HepG2 (cell line): ENCODE data around the gene FGF2. TPM values are rescaled to one million over a fixed set of nuclear protein-coding genes. Genes with fewer than 3 reads are reported as not detected.

ENCODE experiments used
- ETV5 ChIP-seq: IDR thresholded peaks from 2 replicates; pipeline ENCODE4 v1.6.1; 2018; ENCODE audit warnings: missing biosample characterization, missing genetic modification reagents, inconsistent platforms, borderline replicate concordance
- GATAD1 ChIP-seq: IDR thresholded peaks from 2 replicates; pipeline ENCODE4 v1.6.1; 2016; ENCODE audit warnings: missing genetic modification reagents, missing compliant biosample characterization
- HDAC2 ChIP-seq: sonication (generic); formaldehyde crosslinking; IDR thresholded peaks from 2 replicates; pipeline ENCODE4 v1.4.0; 2020; ENCODE audit warnings: missing genetic modification reagents
- HOXD1 ChIP-seq: sonication (generic); formaldehyde crosslinking; IDR thresholded peaks from 2 replicates; pipeline ENCODE4 v1.5.0; 2020; ENCODE audit warnings: missing genetic modification reagents
- KAT8 ChIP-seq: IDR thresholded peaks from 2 replicates; pipeline ENCODE4 v1.6.1; 2016; ENCODE audit warnings: missing genetic modification reagents, missing compliant biosample characterization
- MIER2 ChIP-seq: IDR thresholded peaks from 2 replicates; pipeline ENCODE4 v1.6.1; 2016; ENCODE audit warnings: missing biosample characterization, missing genetic modification reagents
- NR2F6 ChIP-seq, 2 experiments: IDR thresholded peaks; 2 replicates each; pipeline ENCODE4 v1.6.1; 2016; ENCODE audit warnings: antibody characterized with exemption in 1 of 2, mild to moderate bottlenecking in 1 of 2
- RARA ChIP-seq: IDR thresholded peaks from 2 replicates; pipeline ENCODE4 v1.6.1; 2016; ENCODE audit warnings: missing genetic modification reagents, missing compliant biosample characterization
- RXRB ChIP-seq: IDR thresholded peaks from 2 replicates; pipeline ENCODE4 v1.6.1; 2016; ENCODE audit warnings: borderline replicate concordance, missing genetic modification reagents, missing compliant biosample characterization
- ZNF10 ChIP-seq: sonication (generic); formaldehyde crosslinking; IDR thresholded peaks from 2 replicates; pipeline ENCODE4 v1.4.0; 2020; ENCODE audit warnings: mild to moderate bottlenecking, low read depth, missing genetic modification reagents, borderline replicate concordance
- ZNF263 ChIP-seq: sonication (generic); formaldehyde crosslinking; IDR thresholded peaks from 2 replicates; pipeline ENCODE4 v1.4.0; 2020; ENCODE audit warnings: missing genetic modification reagents
- polyA plus RNA-seq, 8 experiments: library from polyadenylated mRNA; depleted of rRNA in 3 of 8; stranded (reverse) in 7 of 8; unstranded in 1 of 8; fragments of >200 nt; fragmentation: Illumina TruSeq in 4 of 8; extraction: Trizol in 4 of 8; gene quantifications; 2 replicates each; pipeline versions ENCODE4 v1.2.1 to v1.2.3, GENCODE V29; 2011 to 2016; ENCODE audit warnings: low read depth in 4 of 8, missing spikeins in 1 of 8, mixed read lengths in 1 of 8; ENCODE audit not compliant: insufficient read depth in 1 of 8
- total RNA-seq, 5 experiments: library from RNA; depleted of rRNA; stranded (reverse); fragments of >200 nt; fragmentation: Illumina TruSeq; extraction: Trizol; gene quantifications; 2 replicates each; pipeline ENCODE4 v1.2.3, GENCODE V29; 2016; ENCODE audit warnings: low read depth in 1 of 5
- TF ChIP-seq, protein P1 (sequence below): sonication (generic); formaldehyde crosslinking; IDR thresholded peaks from 2 replicates; pipeline ENCODE4 v1.5.1; 2020; ENCODE audit warnings: mild to moderate bottlenecking, missing genetic modification reagents, borderline replicate concordance
- TF ChIP-seq, protein P2 (sequence below): sonication (generic); formaldehyde crosslinking; IDR thresholded peaks from 2 replicates; pipeline ENCODE4 v1.8.1; 2023; ENCODE audit warnings: missing genetic modification reagents, mild to moderate bottlenecking, borderline replicate concordance
- TF ChIP-seq, protein P3 (sequence below): sonication (generic); formaldehyde crosslinking; IDR thresholded peaks from 2 replicates; pipeline ENCODE4 v1.4.0; 2020; ENCODE audit warnings: missing genetic modification reagents, borderline replicate concordance
- TF ChIP-seq, protein P4 (sequence below): sonication (generic); formaldehyde crosslinking; IDR thresholded peaks from 2 replicates; pipeline ENCODE4 v1.5.1; 2020; ENCODE audit warnings: mild to moderate bottlenecking, missing genetic modification reagents
- TF ChIP-seq, protein P5 (sequence below): IDR thresholded peaks from 2 replicates; pipeline ENCODE4 v1.6.1; 2012; ENCODE audit warnings: inconsistent platforms

FGF2 gene
- total and polyA plus RNA-seq, 2 of the 13 experiments (the other 11 are each of a cell fraction or from before 2014, with no cell fraction given) = 0.01 to 0.02 TPM

DNA sequence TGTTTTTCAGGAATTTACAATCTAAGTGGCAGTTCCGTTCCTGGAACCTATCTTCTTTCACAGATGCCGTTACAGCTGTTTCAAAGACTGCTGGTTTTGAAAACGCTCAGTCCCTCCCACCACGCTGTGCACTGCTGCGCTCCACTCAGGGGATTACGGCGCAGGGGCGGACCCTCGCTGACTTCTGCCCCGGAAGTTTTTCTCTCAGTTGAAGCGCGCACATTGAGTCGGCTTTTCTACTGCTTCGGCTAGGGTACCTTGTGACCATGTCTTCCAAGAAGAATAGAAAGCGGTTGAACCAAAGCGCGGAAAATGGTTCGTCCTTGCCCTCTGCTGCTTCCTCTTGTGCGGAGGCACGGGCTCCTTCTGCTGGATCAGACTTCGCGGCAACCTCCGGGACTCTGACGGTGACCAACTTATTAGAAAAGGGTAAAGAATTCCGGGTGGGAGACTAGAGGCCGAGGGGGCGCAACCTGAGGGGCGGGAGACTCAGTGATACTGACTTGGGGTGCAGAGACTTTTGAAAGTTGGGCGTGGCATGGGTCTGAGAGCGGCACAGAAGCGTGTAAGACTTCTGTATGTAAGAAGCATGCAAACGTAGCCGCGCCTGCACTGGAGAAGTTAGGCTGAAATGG lies 96.4 kb downstream of the FGF2 start (continued):
- TF ChIP-seq, protein P1, sequence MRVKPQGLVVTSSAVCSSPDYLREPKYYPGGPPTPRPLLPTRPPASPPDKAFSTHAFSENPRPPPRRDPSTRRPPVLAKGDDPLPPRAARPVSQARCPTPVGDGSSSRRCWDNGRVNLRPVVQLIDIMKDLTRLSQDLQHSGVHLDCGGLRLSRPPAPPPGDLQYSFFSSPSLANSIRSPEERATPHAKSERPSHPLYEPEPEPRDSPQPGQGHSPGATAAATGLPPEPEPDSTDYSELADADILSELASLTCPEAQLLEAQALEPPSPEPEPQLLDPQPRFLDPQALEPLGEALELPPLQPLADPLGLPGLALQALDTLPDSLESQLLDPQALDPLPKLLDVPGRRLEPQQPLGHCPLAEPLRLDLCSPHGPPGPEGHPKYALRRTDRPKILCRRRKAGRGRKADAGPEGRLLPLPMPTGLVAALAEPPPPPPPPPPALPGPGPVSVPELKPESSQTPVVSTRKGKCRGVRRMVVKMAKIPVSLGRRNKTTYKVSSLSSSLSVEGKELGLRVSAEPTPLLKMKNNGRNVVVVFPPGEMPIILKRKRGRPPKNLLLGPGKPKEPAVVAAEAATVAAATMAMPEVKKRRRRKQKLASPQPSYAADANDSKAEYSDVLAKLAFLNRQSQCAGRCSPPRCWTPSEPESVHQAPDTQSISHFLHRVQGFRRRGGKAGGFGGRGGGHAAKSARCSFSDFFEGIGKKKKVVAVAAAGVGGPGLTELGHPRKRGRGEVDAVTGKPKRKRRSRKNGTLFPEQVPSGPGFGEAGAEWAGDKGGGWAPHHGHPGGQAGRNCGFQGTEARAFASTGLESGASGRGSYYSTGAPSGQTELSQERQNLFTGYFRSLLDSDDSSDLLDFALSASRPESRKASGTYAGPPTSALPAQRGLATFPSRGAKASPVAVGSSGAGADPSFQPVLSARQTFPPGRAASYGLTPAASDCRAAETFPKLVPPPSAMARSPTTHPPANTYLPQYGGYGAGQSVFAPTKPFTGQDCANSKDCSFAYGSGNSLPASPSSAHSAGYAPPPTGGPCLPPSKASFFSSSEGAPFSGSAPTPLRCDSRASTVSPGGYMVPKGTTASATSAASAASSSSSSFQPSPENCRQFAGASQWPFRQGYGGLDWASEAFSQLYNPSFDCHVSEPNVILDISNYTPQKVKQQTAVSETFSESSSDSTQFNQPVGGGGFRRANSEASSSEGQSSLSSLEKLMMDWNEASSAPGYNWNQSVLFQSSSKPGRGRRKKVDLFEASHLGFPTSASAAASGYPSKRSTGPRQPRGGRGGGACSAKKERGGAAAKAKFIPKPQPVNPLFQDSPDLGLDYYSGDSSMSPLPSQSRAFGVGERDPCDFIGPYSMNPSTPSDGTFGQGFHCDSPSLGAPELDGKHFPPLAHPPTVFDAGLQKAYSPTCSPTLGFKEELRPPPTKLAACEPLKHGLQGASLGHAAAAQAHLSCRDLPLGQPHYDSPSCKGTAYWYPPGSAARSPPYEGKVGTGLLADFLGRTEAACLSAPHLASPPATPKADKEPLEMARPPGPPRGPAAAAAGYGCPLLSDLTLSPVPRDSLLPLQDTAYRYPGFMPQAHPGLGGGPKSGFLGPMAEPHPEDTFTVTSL (CRISPR knock-in tag) = 0 out of 2 replicates have a peak, but pooled peaks have one; percentile 26
- TF ChIP-seq, protein P2, sequence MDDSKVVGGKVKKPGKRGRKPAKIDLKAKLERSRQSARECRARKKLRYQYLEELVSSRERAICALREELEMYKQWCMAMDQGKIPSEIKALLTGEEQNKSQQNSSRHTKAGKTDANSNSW (CRISPR knock-in tag) = no peak
- TF ChIP-seq RXRB (CRISPR knock-in tag) (peak; percentile 40; the same call in 1 of the 2 replicates), NR2F6 (IDR thresholded peaks at IDR 0.05) (0 out of 2 replicates have a peak, but pooled peaks have one; percentile 7), NR2F6 (CRISPR knock-in tag; IDR thresholded peaks at IDR 0.05) (no peak), KAT8 (peak; percentile 88), RARA (CRISPR knock-in tag) (no peak), MIER2 (CRISPR knock-in tag) (0 out of 2 replicates have a peak, but pooled peaks have one; percentile 23), HOXD1 (CRISPR knock-in tag) (no peak), ETV5 (peak; percentile 10; the same call in 1 of the 2 replicates), HDAC2 (CRISPR knock-in tag) (peak; percentile 69), GATAD1 (CRISPR knock-in tag) (peak; percentile 91), ZNF263 (no peak), ZNF10 (CRISPR knock-in tag) (no peak)
- TF ChIP-seq, protein P3, sequence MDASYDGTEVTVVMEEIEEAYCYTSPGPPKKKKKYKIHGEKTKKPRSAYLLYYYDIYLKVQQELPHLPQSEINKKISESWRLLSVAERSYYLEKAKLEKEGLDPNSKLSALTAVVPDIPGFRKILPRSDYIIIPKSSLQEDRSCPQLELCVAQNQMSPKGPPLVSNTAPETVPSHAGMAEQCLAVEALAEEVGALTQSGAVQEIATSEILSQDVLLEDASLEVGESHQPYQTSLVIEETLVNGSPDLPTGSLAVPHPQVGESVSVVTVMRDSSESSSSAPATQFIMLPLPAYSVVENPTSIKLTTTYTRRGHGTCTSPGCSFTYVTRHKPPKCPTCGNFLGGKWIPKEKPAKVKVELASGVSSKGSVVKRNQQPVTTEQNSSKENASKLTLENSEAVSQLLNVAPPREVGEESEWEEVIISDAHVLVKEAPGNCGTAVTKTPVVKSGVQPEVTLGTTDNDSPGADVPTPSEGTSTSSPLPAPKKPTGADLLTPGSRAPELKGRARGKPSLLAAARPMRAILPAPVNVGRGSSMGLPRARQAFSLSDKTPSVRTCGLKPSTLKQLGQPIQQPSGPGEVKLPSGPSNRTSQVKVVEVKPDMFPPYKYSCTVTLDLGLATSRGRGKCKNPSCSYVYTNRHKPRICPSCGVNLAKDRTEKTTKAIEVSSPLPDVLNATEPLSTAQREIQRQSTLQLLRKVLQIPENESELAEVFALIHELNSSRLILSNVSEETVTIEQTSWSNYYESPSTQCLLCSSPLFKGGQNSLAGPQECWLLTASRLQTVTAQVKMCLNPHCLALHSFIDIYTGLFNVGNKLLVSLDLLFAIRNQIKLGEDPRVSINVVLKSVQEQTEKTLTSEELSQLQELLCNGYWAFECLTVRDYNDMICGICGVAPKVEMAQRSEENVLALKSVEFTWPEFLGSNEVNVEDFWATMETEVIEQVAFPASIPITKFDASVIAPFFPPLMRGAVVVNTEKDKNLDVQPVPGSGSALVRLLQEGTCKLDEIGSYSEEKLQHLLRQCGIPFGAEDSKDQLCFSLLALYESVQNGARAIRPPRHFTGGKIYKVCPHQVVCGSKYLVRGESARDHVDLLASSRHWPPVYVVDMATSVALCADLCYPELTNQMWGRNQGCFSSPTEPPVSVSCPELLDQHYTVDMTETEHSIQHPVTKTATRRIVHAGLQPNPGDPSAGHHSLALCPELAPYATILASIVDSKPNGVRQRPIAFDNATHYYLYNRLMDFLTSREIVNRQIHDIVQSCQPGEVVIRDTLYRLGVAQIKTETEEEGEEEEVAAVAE = peak; percentile 61; the same call in 1 of the 2 replicates
- TF ChIP-seq, protein P4, sequence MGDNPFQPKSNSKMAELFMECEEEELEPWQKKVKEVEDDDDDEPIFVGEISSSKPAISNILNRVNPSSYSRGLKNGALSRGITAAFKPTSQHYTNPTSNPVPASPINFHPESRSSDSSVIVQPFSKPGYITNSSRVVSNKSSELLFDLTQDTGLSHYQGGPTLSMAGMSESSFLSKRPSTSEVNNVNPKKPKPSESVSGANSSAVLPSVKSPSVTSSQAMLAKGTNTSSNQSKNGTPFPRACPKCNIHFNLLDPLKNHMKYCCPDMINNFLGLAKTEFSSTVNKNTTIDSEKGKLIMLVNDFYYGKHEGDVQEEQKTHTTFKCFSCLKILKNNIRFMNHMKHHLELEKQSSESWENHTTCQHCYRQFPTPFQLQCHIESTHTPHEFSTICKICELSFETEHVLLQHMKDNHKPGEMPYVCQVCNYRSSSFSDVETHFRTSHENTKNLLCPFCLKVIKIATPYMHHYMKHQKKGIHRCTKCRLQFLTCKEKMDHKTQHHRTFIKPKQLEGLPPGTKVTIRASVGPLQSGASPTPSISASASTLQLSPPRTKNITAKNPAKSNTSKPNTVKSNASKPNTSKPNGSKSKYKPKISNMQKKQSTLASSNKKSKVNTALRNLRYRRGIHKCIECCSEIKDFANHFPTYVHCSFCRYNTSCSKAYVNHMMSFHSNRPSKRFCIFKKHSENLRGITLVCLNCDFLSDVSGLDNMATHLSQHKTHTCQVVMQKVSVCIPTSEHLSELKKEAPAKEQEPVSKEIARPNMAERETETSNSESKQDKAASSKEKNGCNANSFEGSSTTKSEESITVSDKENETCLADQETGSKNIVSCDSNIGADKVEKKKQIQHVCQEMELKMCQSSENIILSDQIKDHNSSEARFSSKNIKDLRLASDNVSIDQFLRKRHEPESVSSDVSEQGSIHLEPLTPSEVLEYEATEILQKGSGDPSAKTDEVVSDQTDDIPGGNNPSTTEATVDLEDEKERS = peak; percentile 46; the same call in 1 of the 2 replicates
- TF ChIP-seq, protein P5, sequence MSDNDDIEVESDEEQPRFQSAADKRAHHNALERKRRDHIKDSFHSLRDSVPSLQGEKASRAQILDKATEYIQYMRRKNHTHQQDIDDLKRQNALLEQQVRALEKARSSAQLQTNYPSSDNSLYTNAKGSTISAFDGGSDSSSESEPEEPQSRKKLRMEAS = peak; percentile 80
